Fibroblast of mammary gland (primary cell): ENCODE results near the gene COG5.

ENCODE experiments used
- DNase-seq: peaks from one replicate; pipeline ENCODE4 v3.0.0-alpha.2; 2010; ENCODE audit warnings: low read depth
- H3K4me3 ChIP-seq: 2 replicates; pipeline ENCODE4 v1.5.1; 2011; ENCODE audit warnings: low read depth, mild to moderate bottlenecking, low read length, moderate library complexity; ENCODE audit not compliant: control insufficient read depth
- CTCF ChIP-seq: conservative IDR thresholded peaks from 2 replicates; pipeline ENCODE4 v1.5.1; 2011; ENCODE audit warnings: low read depth, low read length, inconsistent platforms; ENCODE audit not compliant: control insufficient read depth, insufficient read depth

COG5 gene

GRCh38 chr7:107353701-107354100 lies 210.0 kb downstream of the COG5 start:
- DNase-seq: no peak
- H3K4me3 ChIP-seq: no peak overlapping the region
- TF ChIP-seq CTCF: no peak

- TF ChIP-seq CTCF: no peak
- H3K4me3 ChIP-seq: no peak overlapping the region
- no peak for DNase-seq
Measured at GRCh38 chr7:107345898-107346297, 217.8 kb downstream of the COG5 start.

- no peak for TF ChIP-seq CTCF
- DNase-seq: no peak
Measured at GRCh38 chr7:107344799-107345198, 218.9 kb downstream of the COG5 start.

GRCh38 chr7:107344286-107344685 lies 219.4 kb downstream of the COG5 start:
- H3K4me3 ChIP-seq: no peak overlapping the region
- no peak for TF ChIP-seq CTCF
- DNase-seq: no peak

More at GRCh38 chr7:107344799-107345198, 218.9 kb downstream of the COG5 start:
- H3K4me3 ChIP-seq: no peak overlapping the region

- H3K4me3 ChIP-seq: no peak overlapping the region
- DNase-seq: no peak
- no peak for TF ChIP-seq CTCF
Measured at GRCh38 chr7:107338080-107338479, 225.6 kb downstream of the COG5 start.

- H3K4me3 ChIP-seq: no peak overlapping the region
- TF ChIP-seq CTCF: no peak
- DNase-seq: no peak
Measured at GRCh38 chr7:107332488-107333269, 231.0 kb downstream of the COG5 start.
